HG03575 (cell line): ENCODE data around the gene SVOPL.

ENCODE experiments used
- ATAC-seq: cut with Tn5 transposase; IDR thresholded peaks from one replicate; pipeline ENCODE4 v1.9.1; 2021; ENCODE audit not compliant: unreplicated experiment, insufficient number of reproducible peaks, low FRiP score; ENCODE audit errors: extremely low read depth

SVOPL gene

DNA sequence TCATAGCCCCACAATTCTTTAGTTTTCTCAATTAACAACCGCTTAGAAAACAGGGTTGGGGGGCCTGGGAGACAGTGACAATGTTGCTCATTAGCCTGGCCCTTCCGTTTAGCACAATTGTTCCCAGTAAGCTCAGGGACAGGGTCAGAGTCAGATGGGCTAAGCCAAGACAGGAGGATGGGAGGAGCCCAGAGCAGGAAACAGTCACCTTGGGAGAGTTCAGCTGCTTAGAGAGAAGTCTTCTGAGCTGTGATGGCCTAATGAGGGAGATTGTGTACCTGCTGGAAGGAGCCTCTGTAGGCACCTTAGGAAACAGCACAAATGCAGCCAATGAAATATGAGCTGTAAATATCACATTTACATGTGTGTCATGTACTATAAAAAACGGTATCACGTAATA lies 35.9 kb downstream of the SVOPL start:
- ATAC-seq: no peak

DNA sequence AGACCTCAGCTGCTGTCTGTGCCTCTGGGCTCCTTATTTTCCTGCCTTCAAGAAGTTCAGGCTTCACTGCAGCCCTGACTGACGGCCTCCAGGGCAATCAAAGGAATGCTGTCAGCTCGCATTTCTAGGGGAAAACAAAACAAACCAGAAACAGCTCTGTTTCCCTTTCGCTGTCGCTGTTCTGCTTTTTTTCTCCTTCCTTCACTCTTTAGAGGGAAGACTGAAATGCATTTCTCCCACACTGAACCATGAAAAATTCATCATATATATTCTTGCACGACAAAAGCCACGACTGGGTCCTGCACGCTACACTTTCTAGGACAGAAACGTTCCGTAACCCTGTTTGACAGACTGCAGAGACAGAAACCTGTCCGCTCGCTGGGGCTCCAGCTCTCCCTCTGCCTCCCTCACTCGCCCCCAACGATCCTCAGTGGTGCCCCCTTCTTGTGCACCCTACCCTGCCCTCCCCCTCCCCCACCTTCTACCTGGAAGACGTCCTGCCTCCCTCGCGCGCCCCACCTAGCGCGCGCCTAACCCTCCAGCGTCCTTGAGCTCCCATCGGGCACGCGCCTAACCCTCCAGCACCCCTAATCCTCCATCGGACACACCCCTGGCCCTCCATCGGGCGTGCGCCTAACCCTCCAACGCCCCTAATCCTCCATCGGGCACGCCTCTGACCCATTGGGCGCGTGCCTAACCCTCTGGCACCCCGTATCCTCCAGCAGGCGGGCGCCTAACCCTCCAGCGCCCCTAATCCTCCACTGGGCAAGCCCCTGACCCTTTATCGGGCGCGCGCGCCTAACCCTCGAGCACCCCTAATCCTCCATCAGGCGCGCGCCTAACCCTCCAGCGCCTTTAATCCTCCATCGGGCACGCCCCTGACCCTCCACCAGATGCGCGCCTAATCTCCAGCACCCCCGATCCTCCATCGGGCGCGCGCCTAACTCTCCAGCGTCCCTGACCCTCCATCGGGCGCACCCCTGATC lies 37.1 kb downstream of the SVOPL start:
- no peak for ATAC-seq

DNA sequence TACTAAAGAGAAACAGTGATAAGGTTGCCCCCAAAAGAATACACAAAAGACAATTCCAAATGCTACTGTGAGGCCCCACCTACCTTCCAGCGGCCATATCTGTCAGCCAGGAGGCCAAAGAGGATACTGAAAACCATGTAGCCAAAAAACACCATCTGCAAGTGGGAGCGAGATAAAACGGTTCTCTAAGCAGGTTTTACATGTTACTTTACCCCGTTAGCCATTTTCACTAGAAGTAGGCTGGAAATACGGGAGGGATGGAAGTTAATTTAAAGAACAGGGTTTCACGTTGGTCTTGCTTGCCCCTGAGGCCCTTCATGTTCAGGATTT lies 38.2 kb downstream of the SVOPL start:
- no peak for ATAC-seq

DNA sequence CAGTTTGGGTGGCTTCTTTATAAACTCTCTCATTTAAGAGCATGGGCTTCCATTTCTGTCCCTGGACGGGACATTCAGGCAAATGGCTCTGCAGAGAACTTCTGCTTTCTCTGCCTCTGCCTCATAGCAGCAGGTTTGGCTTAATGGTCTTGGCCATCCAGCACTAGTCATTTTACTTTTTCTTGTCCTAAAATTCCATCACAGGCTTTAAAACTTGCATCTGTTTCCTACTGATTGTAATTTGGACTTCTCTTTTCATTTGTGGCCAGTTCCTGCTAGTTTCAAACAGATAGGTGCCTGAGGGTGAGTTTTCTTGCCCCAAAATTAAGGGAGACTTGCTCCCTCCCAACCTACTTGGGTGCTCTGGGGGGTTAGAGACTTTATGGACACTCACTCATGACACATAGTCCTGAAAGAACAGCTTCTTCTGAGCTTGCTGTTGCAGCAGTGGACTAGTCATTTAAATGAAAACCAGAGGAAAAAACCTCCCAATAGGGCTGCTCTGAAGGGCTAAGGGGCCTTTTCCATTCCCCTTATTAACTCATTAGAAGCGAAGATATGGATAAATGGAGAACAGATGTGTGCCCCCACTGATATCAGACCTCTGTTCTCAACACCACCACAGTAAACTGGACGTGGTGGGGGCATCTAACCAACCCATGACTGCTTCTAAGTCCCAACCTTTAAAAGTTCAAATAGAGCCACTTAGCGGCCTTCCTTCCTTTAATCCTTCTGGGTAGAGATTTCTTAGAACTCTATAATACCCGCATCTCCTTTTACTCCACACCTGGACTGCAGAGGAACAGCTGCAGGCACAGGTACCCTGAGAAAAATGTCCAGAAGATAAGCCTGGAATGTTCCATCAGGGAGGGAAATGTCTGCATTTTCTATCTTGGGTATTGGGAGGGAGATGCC lies 38.8 kb downstream of the SVOPL start:
- no peak for ATAC-seq

DNA sequence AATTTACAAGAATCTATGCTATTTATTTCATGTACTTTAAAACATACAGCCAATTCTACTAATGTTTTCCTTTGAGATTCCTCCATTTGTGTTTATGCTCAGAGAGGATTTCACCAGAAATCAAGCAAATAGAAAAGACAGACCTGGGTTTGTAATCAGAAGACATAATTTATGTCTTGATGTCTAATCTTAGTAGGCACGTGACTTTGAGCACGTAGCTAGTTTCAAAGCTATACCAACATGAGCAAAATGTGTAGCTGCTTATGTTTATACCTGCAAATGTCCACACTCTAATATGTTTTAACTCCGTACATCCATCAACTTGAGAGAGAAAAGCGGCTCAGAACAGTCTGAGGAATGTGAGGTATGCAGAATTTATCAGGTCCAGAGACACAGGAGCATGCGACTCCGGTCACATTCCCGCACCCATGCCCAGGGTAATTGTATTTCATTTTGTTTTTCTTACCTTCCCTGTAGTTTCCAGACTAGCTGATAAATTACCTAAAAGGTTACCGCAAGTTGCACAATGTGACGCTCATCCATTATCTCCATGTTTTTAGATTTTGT lies 40.0 kb downstream of the SVOPL start:
- ATAC-seq: no peak

DNA sequence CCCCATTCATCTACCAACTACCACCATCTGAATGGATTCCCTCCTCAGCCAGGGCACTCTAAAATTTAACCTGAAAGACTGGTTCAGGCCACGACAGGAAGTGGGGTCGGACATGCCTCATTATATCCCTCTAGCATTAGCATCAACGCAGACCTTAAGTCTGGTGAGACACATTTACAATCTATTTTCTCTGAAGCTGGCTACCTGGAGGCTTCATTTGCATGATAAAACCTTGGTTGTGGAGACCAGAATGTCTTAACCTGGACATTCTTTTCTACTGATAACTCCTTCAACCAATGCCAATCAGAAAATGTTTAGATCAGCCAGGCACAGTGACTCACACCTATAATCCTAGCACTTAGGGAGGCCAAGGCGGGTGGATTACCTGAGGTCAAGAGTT lies 42.3 kb downstream of the SVOPL start:
- no peak for ATAC-seq

DNA sequence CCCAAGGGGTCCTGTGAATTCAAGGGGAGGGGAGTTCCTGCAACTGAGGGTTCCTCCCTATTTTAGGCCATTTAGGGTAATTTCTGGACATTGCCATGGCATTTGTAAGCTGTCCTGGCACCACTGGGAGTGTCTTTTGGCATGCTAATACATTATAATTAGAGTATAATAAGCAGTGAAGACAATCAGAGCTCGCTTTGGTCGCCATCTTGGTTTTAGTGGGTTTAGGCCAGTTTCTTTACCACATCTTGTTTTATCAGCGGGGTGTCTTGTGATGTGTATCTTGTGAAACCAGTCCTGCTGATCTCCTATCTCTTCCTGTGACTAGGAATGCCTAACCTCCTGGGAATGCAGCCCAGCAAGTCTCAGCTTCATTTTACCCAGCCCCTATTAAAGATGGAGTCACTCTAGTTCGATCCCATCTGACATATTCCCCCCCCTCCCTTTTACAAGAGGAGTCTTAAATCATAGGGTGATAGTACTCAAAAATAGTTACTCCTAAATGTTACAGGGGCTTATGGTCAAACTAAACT lies 43.2 kb downstream of the SVOPL start:
- no peak for ATAC-seq

DNA sequence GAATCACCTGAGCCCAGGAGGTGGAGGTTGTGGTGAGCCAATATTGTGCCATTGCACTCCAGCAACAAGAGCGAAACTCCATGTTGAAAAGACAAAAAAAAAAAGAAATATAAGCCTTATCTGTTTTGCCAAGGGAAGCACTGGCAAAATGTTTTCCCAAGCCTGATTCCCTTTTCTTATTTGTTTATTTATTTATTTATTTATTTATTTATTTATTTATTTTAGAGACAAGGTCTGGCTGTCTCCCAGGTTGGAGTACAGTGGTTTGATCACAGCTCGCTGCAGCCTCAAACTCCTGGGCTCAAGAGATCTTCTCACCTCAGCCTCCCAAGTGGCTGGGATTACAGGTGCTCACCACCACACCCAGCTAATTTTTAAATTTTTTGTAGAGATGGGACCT lies 44.2 kb downstream of the SVOPL start:
- no peak for ATAC-seq

DNA sequence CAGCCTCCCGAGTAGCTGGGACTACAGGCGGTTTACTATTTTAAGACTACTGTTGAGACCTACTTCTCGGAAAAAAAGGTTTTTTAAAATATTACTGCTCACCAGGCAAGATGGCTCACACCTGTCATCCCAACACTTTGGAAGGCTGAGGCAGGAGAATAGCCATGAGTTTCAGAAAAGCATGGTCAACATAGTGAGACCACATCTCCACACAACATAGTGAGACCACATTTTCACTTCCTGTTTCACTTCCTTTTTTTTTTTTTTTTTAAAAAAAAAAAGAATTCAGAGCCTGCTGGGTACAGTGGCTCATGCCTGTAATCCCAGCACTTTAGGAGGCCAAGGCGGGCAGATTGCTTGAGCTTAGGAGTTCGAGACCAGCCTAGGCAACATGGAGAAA lies 46.5 kb downstream of the SVOPL start:
- no peak for ATAC-seq

DNA sequence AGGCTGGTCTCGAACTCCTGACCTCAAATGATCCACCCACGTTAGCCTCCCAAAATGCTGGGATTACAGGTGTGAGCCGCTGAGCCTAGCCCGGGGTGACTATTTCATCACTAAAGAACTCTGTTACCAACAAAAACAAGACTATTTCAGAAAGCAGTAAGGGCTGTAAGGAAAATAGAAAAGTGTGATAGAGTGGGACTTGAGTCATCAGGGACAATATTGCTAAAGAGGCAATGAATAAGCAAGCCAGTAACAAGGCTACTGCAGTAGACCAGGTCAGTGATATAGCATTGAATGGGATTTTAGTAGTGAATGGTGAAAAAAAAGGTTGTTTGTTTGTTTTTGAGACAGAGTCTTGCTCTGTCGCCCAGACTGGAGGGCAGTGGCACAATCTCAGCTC lies 51.7 kb downstream of the SVOPL start:
- no peak for ATAC-seq

DNA sequence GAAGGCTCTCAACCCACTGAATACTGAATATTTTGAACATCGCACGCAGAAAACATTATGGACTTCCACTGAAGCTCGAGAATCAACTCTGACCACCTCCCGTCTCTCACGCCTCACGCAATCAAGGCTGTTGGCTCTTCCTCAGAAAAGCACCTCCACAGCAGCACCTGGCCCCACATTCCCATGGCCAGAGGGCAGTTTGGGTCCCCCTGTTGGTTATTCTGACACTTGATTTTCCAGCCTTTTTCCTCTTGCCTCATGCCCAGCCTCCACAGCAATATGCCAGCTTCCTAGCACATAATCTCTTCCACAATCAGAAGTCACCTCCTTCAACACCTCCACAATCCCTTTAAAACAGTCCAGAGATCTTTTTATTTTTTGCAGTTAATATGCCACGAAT lies 55.9 kb downstream of the SVOPL start:
- no peak for ATAC-seq

DNA sequence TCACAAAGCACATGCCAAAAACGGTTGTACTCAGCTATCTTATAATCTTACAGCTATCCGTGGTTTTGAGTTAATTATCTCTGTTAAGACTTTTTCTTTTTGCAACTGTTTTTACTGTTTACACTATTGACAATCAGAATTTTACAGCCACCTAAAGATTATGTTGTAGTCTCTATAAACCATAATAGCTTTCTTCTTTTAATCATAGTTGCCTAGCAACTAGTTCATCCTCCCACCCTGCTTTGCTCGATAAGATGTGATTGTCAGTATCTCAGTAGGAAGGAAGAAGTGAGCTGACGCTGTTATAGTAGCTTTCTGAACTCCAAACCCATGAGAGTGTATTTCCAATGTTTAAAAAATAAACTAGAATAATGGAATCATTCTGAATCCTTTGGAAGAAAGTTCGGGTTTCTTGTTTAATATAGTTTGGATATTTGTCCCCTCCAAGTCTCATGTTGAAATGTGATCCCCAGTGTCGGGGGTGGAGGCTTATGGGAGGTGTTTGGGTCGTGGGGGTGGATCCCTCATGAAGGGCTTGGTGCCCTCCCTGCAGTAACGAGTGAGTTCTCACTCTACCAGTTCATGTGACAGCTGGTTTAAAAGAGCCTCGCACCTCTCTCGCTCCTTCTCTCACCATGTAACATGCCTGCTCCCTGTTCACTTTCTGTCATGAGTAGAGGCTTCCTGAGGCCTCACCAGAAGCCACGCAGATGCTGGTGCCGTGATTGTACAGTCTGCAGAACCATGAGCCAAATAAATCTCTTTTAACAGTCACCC lies 68.1 kb downstream of the SVOPL start:
- ATAC-seq: no peak

DNA sequence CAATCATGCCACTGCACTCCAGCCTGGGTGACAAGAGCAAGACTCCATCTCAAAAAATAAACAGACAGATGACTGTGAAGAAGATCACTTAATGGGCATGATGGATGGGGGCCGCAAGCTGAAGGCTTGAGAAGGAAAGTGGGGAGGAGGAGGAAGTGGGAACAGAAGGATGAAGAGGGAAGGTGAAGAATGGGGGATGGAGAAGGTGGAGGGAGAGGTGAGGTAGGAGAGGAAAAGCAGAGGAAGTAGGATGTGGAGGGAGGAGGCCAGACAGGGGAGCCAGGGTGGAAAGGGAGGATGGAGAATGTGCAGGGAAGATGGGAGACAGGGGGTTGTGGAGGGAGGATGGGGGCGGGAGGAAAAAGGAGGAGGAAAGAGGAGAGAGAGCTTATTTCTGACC lies 68.8 kb downstream of the SVOPL start:
- no peak for ATAC-seq

DNA sequence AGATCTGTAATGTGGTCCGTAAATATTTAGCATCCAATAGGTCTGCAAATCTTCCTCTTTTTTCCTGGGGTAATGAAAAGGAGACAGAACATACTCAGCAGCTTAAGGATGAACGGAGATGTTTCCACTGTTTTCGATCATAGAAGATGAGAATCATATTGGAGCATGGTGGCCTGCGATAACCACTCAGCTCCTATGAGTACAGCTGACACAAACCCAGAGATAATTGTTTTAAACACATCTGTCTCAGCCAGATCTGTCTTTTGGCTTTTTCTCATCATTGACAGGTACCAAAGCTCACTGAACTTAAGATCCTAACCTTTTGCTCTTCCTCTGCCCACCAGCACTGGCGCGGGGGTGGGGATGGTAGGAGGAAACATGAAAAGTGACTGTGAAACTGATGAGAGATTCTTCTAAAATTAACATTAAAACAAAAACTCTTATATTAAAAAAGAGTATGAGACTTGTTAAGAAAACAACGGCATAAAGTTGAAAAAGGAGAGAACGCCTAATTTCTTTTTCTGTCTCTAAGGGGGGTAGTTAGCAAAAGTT lies 71.0 kb downstream of the SVOPL start:
- no peak for ATAC-seq

DNA sequence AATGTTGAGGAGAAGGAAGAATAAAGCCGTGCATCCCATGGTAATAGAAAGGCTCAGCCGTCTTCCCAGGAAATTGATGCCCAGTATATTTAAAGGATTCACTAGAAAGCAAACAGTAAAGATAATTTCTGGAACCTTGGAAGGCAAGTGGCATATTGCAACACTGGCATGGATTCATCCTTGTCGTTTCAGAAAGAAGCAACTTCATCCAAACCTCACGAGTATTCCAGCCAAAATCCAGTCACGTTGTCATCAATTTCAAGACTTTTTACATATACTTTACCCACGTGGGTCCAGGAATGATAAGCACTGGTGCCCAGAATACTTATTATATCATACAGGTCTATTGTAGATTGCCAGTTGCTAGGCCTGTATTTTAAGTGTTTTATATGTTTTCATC lies 73.8 kb downstream of the SVOPL start:
- no peak for ATAC-seq

DNA sequence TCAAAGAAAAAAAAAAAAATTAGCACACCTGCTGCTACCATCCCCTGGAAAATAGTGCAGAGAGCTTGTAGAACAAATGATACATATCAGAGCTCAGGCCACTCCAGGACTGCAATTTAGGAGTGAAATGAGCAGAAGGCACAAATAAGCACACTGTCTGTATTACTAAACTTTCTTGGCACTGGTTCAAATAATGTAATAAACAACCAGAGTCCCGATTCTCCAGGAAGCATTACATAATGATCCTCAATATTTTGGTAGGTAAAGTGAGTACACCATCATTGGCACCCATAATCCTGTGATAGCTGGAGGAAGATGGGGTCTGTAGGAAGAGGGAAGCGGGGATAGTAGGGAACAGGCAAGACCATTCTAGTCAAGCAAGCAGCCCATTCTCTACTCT lies 74.3 kb downstream of the SVOPL start:
- no peak for ATAC-seq

DNA sequence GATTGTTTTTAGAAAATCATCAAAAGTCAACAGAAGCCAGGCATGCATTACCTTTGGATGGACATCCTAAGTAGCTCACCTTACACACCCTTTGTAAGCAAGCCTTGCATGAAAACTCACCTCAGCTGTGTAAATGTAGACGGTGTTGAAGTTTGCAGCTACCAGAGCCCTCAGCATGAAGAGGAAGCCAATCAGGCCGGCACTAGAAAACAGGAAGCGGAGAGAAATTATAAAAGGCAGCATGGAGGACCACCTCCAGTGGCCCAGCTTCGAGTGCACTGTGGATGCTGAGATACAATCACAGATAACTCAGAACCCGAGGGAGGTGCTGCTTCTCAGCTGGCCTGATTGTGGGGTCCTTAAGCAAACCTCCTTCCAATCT lies 75.3 kb downstream of the SVOPL start:
- ATAC-seq: no peak

DNA sequence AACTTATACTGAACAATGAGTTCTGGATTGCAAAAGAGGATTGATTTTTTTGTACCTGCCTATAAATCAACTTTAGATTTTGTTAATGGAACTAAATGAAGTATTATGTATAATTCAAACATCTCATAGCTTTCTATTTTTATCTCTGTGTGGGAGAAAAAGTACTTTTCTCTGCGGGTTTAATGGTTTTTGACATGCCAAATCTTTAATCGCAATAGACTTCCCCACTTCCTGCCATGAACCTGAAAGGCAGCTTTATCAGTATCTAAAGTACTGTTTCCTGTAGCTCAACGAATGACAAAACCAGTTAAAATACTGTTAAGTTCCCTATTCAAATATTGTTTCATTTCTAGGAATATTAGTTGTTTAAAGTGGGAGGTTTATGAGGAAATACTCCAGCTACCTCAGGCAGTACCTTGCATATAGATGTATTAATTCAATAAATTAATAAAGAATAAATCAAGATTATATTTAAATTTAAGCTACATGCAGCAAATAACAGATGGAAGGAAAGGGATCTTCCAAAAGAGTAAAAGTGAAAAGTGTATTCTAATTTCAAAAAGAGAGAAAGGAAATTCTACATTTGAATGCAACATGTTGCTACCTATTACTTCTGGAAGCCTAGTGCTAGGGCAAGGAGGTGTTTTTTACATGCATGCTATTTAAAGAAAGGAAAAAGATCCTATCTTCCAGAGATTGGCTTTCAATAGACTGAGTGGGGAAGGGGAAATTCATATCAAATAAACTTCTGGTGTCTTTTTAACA lies 75.9 kb downstream of the SVOPL start:
- ATAC-seq: no peak
